HCT116 (cell line): ENCODE results near the gene LILRB1.
"Not testable (repeated sequence)": the region's sequence is repeated elsewhere in the genome, so short reads cannot be mapped to it uniquely, and the experiment has no call there.

ENCODE experiments used
- CTCF ChIP-seq, 3 experiments: fragments of 200-600 bp in 1 of 3; sonication (generic) in 1 of 3; IDR thresholded peaks in 2 of 3; conservative IDR thresholded peaks in 1 of 3; 2 replicates each; pipeline ENCODE4 v1.5.1; 2012 to 2017; ENCODE audit warnings: low read depth in 2 of 3, low read length in 2 of 3, antibody characterized with exemption in 1 of 3, borderline replicate concordance in 1 of 3, control low read depth in 1 of 3, mild to moderate bottlenecking in 1 of 3, mixed read lengths in 1 of 3, mixed run types in 1 of 3, moderate library complexity in 1 of 3; ENCODE audit not compliant: insufficient read depth in 1 of 3
- POLR2AphosphoS5 ChIP-seq: IDR thresholded peaks from 2 replicates; pipeline ENCODE4 v1.6.1; 2011; ENCODE audit warnings: mild to moderate bottlenecking, low read depth, low read length, moderate library complexity
- REST ChIP-seq: IDR thresholded peaks from 2 replicates; pipeline ENCODE4 v1.6.1; 2012; ENCODE audit warnings: low read depth
- TCF7L2 ChIP-seq: IDR thresholded peaks from 2 replicates; pipeline ENCODE4 v1.7.0; 2011; ENCODE audit warnings: borderline replicate concordance, inconsistent platforms; ENCODE audit not compliant: insufficient read depth, insufficient read length; ENCODE audit errors: extremely low read depth
- ZBTB33 ChIP-seq: IDR thresholded peaks from 2 replicates; pipeline ENCODE4 v1.6.1; 2011; ENCODE audit warnings: mild to moderate bottlenecking, low read length, moderate library complexity; ENCODE audit not compliant: insufficient replicate concordance; ENCODE audit errors: extremely low read depth

GRCh38 chr19:54630262-54630661, at the start of gene LILRB1:
- not testable (repeated sequence) for TF ChIP-seq CTCF (IDR thresholded peaks at IDR 0.05 in 2 of 3, conservative IDR thresholded peaks at IDR 0.05 in 1 of 3; ENCODE audit: borderline replicate concordance in 1 of 3, insufficient read depth in 1 of 3, low read depth in 2 of 3, low read length in 2 of 3); POLR2AphosphoS5; REST; ZBTB33; TCF7L2
